Measurements from ENCODE around the gene SPP1. TPM values are rescaled to one million over a fixed set of nuclear protein-coding genes. Genes with fewer than 3 reads are reported as not detected.

SPP1 gene
- total and polyA plus RNA-seq, 9 of the 15 experiments (the other 6 are each of a cell fraction or from before 2014, with no cell fraction given): 0.10 to 0.64 TPM; not detected in 7

- no TSS peak for BruUV-seq (replicated peaks)
- no peaks in the 10 kb centered on the region for H3K36me3 ChIP-seq (ENCODE audit: control insufficient read depth, insufficient read depth, low read length)
- no peaks in the 10 kb centered on the region for H3K79me2 ChIP-seq (ENCODE audit: control insufficient read depth, insufficient read depth, low read length)
- no peaks in the 10 kb centered on the region for H3K27me3 ChIP-seq (ENCODE audit: control insufficient read depth in 2 of 2, insufficient read depth in 2 of 2, low read length in 2 of 2)
- H3K4me3 ChIP-seq: no peak overlapping the region
- H3K27ac ChIP-seq (ENCODE audit: extremely low read depth, low read depth, low read length): no peak overlapping the region
- no peaks in the 10 kb centered on the region for H3K4me1 ChIP-seq (replicated peaks in 1 of 2; ENCODE audit: control insufficient read depth in 2 of 2, insufficient read depth in 2 of 2, low read length in 2 of 2)
- ATAC-seq: no peak
- H3K9ac ChIP-seq (ENCODE audit: insufficient read depth in 1 of 2, low read depth in 2 of 2, low read length in 2 of 2): no peak overlapping the region
- CTCF ChIA-PET (ENCODE audit: low intra/inter-chr PET ratio): no interaction called here
- H4K20me1 ChIP-seq (replicated peaks; ENCODE audit: control insufficient read depth, insufficient read depth, low read length): no peaks in the 10 kb centered on the region
- no peak for TF ChIP-seq TGIF2 (CRISPR knock-in tag; IDR thresholded peaks at IDR 0.05)
- TF ChIP-seq FOXO4 (CRISPR knock-in tag; IDR thresholded peaks at IDR 0.05): no peak
- no peak for TF ChIP-seq TBP (optimal IDR thresholded peaks at IDR 0.05; ENCODE audit: low read depth, low read length)
- no peak for TF ChIP-seq ZNF780A (CRISPR knock-in tag; IDR thresholded peaks at IDR 0.05)
- TF ChIP-seq MTF1 (CRISPR knock-in tag; IDR thresholded peaks at IDR 0.05; ENCODE audit: borderline replicate concordance): no peak
- no peak for FAIRE-seq
- in situ Hi-C loops (cut with MboI) (no loop called here), intact Hi-C loops (cut with micrococcal nuclease) (no loop called here)
- no peaks in the 10 kb centered on the region for H3K9me1 ChIP-seq (ENCODE audit: control insufficient read depth, insufficient read depth, low read length)
- POLR2A ChIA-PET: interaction anchor here (1.1 kb wide), 1 partner anchor 10 kb away, joined by 3 read pairs; no protein-coding TSS in a partner anchor
- 0% methylated on average over 1 of the region's 1 CpG for WGBS (ENCODE audit: insufficient coverage, low coverage, missing lambda C conversion rate)
- H2AFZ ChIP-seq (ENCODE audit: low read depth, low read length): no peak overlapping the region
- H3K9me3 ChIP-seq (replicated peaks; ENCODE audit: control insufficient read depth, insufficient read depth, low read depth, low read length): no peaks in the 10 kb centered on the region
- DNase-seq (ENCODE audit: extremely low read depth in 1 of 4, low spot score in 3 of 4): no peak
- no peak overlapping the region for H3K4me2 ChIP-seq (ENCODE audit: insufficient read depth, low read length)
Observed at GRCh38 chr4:87953826-87954225, 21.7 kb upstream of the SPP1 start.

- intact Hi-C loops (cut with micrococcal nuclease): no loop called here
- Histone ChIP-seq H3K4me2 (ENCODE audit: insufficient read depth, low read length) (no peak overlapping the region), H3K27me3 (ENCODE audit: control insufficient read depth in 2 of 2, insufficient read depth in 2 of 2, low read length in 2 of 2) (no peaks in the 10 kb centered on the region), H3K9ac (ENCODE audit: insufficient read depth in 1 of 2, low read depth in 2 of 2, low read length in 2 of 2) (no peak overlapping the region), H3K27ac (ENCODE audit: extremely low read depth, low read depth, low read length) (no peak overlapping the region), H3K4me3 (no peak overlapping the region), H4K20me1 (replicated peaks; ENCODE audit: control insufficient read depth, insufficient read depth, low read length) (no peaks in the 10 kb centered on the region), H3K36me3 (ENCODE audit: control insufficient read depth, insufficient read depth, low read length) (no peaks in the 10 kb centered on the region), H3K9me3 (replicated peaks; ENCODE audit: control insufficient read depth, insufficient read depth, low read depth, low read length) (no peaks in the 10 kb centered on the region), H3K79me2 (ENCODE audit: control insufficient read depth, insufficient read depth, low read length) (no peaks in the 10 kb centered on the region), H3K4me1 (replicated peaks in 1 of 2; ENCODE audit: control insufficient read depth in 2 of 2, insufficient read depth in 2 of 2, low read length in 2 of 2) (no peaks in the 10 kb centered on the region), H2AFZ (ENCODE audit: low read depth, low read length) (no peak overlapping the region), H3K9me1 (ENCODE audit: control insufficient read depth, insufficient read depth, low read length) (no peaks in the 10 kb centered on the region)
- ATAC-seq: no peak
- BruUV-seq (replicated peaks): no TSS peak
- no peak for DNase-seq (ENCODE audit: extremely low read depth in 1 of 4, low spot score in 3 of 4)
- no peak for FAIRE-seq
- WGBS (ENCODE audit: insufficient coverage, low coverage, missing lambda C conversion rate): 2% methylated on average over 3 of the region's 3 CpGs
- in situ Hi-C loops (cut with MboI): no loop called here
- ChIA-PET CTCF (ENCODE audit: low intra/inter-chr PET ratio) (no interaction called here), POLR2A (no interaction called here)
- TF ChIP-seq KAT2B (IDR thresholded peaks at IDR 0.05; ENCODE audit: low read depth, low read length) (no peak), HMGXB4 (CRISPR knock-in tag; IDR thresholded peaks at IDR 0.05) (no peak), FIP1L1 (IDR thresholded peaks at IDR 0.05; ENCODE audit: low read depth, low read length, poor library complexity, severe bottlenecking) (no peak)
- TF ChIP-seq, protein P1, sequence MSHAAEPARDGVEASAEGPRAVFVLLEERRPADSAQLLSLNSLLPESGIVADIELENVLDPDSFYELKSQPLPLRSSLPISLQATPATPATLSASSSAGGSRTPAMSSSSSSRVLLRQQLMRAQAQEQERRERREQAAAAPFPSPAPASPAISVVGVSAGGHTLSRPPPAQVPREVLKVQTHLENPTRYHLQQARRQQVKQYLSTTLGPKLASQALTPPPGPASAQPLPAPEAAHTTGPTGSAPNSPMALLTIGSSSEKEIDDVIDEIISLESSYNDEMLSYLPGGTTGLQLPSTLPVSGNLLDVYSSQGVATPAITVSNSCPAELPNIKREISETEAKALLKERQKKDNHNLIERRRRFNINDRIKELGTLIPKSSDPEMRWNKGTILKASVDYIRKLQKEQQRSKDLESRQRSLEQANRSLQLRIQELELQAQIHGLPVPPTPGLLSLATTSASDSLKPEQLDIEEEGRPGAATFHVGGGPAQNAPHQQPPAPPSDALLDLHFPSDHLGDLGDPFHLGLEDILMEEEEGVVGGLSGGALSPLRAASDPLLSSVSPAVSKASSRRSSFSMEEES (CRISPR knock-in tag; IDR thresholded peaks at IDR 0.05): peak; percentile 38; the same call in 1 of the 2 replicates
Observed at GRCh38 chr4:87956501-87956900, 19.0 kb upstream of the SPP1 start.

Data from K562 (cell line).